Adipocyte (in vitro differentiated cells): ENCODE data around the gene RBM34.

ENCODE experiments used
- DNase-seq: peaks from one replicate; pipeline ENCODE4 v3.0.0-alpha.2; 2015; ENCODE audit warnings: low read depth
- H3K27me3 ChIP-seq: replicated peaks from 2 replicates; pipeline ENCODE4 v1.7.0; 2013; ENCODE audit warnings: mild to moderate bottlenecking, low read length, moderate library complexity; ENCODE audit not compliant: control insufficient read depth, insufficient read depth
- H3K36me3 ChIP-seq: 2 replicates; pipeline ENCODE4 v1.7.0; 2013; ENCODE audit warnings: low read length, mild to moderate bottlenecking, moderate library complexity; ENCODE audit not compliant: control insufficient read depth, insufficient read depth, severe bottlenecking
- H3K4me1 ChIP-seq: 2 replicates; pipeline ENCODE4 v1.7.0; 2013; ENCODE audit warnings: mild to moderate bottlenecking, low read length, moderate library complexity; ENCODE audit not compliant: control insufficient read depth, insufficient read depth
- H3K4me3 ChIP-seq: 2 replicates; pipeline ENCODE4 v1.7.0; 2013; ENCODE audit warnings: mild to moderate bottlenecking, low read length, moderate library complexity
- H3K9ac ChIP-seq: 2 replicates; pipeline ENCODE4 v1.7.0; 2013; ENCODE audit warnings: mild to moderate bottlenecking, low read length, moderate library complexity
- H3K9me3 ChIP-seq: 2 replicates; pipeline ENCODE4 v1.7.0; 2013; ENCODE audit warnings: mild to moderate bottlenecking, low read length, moderate library complexity; ENCODE audit not compliant: control insufficient read depth

RBM34 gene

DNA sequence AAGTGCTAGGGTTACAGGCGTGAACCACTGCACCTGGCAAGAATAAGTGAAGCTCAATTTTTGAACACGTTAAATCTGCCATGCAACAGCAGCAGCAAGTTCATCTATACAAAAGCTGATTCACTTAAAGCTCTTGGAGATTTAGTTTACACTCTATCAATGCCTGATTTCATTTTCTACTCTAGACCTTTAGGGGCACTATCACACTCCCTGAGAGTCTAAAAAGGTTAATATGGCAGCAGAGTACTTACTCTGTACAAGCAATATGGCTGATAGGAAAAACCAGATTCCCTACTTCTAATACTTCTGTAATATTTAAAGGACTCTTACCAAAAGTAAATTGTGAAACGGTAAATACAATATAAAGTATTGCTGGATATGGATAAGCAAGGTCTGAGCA, 4.8 kb downstream of the RBM34 start:
- no peak overlapping the region for H3K9ac ChIP-seq
- H3K36me3 ChIP-seq, result peaks cover 62% of the 10 kb centered on the region
- DNase-seq, result no peak

DNA sequence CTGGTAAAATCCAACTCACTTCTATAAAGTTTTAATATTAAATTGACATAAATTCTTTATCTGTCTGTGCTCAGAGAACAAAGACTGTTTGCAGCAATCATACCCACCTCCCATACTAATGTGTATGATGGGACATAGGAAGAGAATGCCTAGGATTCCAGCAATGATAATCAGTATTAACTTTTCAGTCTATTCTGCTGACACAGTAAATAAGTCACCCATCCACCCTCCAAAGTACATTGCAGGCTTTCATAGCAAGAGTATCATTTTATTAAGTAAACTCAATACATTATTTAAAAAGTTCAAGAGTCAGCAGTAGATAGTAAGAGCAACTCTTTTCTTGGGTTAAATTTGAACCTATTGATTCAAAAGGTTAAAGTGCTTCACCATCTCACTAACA, 8.8 kb downstream of the RBM34 start:
- peaks cover 84% of the 10 kb centered on the region for H3K36me3 ChIP-seq

More for the DNA sequence above, 4.8 kb downstream of the RBM34 start:
- Histone ChIP-seq H3K27me3 (no peaks in the 10 kb centered on the region), H3K9me3 (no peaks in the 10 kb centered on the region), H3K4me3 (no peak overlapping the region), H3K4me1 (peaks cover 22% of the 10 kb centered on the region)

DNA sequence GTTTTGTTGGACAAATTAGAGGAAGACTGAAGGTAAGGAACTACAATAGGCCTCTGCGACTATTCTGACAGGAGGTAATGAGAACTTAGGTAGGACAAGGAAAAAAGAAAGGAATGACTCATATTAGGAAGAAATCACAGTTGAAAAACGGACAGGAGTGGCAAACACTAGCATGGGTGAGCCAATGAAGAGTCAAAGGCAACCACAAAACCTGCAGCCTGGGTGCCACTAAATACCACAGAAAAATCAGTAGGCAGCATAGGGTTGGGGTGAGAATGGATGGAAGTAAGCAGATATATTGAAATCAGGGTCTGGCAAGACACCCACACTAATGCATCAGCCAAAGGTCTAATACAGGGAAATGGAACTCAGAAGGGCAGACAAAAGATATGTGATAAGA, 10.0 kb downstream of the RBM34 start:
- no peak overlapping the region for H3K9ac ChIP-seq
- H3K4me3 ChIP-seq, result no peak overlapping the region
- H3K9me3 ChIP-seq, result no peaks in the 10 kb centered on the region
- peaks cover 8% of the 10 kb centered on the region for H3K4me1 ChIP-seq
- DNase-seq, result no peak
- H3K36me3 ChIP-seq, result peaks cover 84% of the 10 kb centered on the region
- no peaks in the 10 kb centered on the region for H3K27me3 ChIP-seq

More for the DNA sequence above, 8.8 kb downstream of the RBM34 start:
- Histone ChIP-seq H3K27me3 (no peaks in the 10 kb centered on the region), H3K4me1 (peaks cover 8% of the 10 kb centered on the region), H3K4me3 (no peak overlapping the region), H3K9ac (no peak overlapping the region), H3K9me3 (no peaks in the 10 kb centered on the region)
- DNase-seq, result no peak

GRCh38 chr1:235149824-235150223, 11.2 kb downstream of the RBM34 start:
- H3K27me3 ChIP-seq, result no peaks in the 10 kb centered on the region
- H3K9me3 ChIP-seq, result no peaks in the 10 kb centered on the region
- no peak for DNase-seq
- H3K4me1 ChIP-seq, result peaks cover 3% of the 10 kb centered on the region
- peaks cover 95% of the 10 kb centered on the region for H3K36me3 ChIP-seq
- H3K4me3 ChIP-seq, result no peak overlapping the region
- no peak overlapping the region for H3K9ac ChIP-seq

- Histone ChIP-seq H3K4me1 (no peaks in the 10 kb centered on the region), H3K36me3 (peaks cover 93% of the 10 kb centered on the region), H3K4me3 (no peak overlapping the region), H3K9me3 (no peaks in the 10 kb centered on the region), H3K9ac (no peak overlapping the region), H3K27me3 (no peaks in the 10 kb centered on the region)
- DNase-seq, result no peak
Measured at GRCh38 chr1:235147269-235147668, 13.8 kb downstream of the RBM34 start.

GRCh38 chr1:235145639-235146038, 15.4 kb downstream of the RBM34 start:
- Histone ChIP-seq H3K4me3 (no peak overlapping the region), H3K9me3 (no peaks in the 10 kb centered on the region), H3K9ac (no peak overlapping the region), H3K36me3 (peaks cover 87% of the 10 kb centered on the region), H3K4me1 (no peaks in the 10 kb centered on the region), H3K27me3 (no peaks in the 10 kb centered on the region)
- no peak for DNase-seq

DNA sequence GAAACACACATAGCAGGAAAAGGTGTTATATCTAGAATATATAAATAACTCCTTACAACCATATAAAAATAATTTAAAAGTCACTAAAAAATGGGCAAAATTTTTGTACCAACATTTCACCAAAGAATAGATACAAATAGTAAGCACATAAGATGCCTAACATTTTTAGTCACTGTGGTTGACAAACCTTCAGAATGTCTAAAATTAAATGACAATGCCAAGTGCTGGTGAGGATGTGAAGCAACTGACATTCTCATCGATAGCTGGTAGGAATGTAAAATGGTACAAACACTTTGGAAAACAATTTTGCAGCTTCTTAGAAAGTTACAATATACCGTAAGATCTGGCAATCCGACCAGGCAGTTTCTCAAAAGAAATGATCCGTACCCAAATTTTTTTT, 18.1 kb downstream of the RBM34 start:
- no peaks in the 10 kb centered on the region for H3K9me3 ChIP-seq
- no peak for DNase-seq
- H3K27me3 ChIP-seq, result no peaks in the 10 kb centered on the region
- H3K36me3 ChIP-seq, result peaks cover 83% of the 10 kb centered on the region
- no peak overlapping the region for H3K4me3 ChIP-seq
- no peak overlapping the region for H3K9ac ChIP-seq
- H3K4me1 ChIP-seq, result no peaks in the 10 kb centered on the region

DNA sequence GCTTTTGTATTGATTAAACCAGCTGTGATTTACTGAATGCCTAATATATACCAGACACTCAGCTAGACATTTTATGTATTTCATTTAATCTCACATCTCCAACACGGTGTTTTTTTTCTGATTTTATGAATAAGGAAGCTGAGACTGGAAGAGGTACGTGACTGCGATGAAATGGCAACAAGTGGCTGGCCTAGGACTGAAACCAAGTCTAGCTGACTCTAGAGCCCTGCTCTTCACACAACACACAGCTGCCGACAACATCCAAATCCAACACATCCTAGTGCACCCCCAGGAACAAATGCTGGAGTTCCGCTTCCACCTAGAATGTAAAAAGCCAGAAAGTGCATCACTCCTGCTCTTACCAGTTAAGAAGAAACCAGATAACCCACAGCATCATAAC, 21.7 kb downstream of the RBM34 start:
- no peaks in the 10 kb centered on the region for H3K27me3 ChIP-seq
- no peaks in the 10 kb centered on the region for H3K9me3 ChIP-seq
- H3K4me3 ChIP-seq, result no peak overlapping the region
- peaks cover 81% of the 10 kb centered on the region for H3K36me3 ChIP-seq
- no peak for DNase-seq
- H3K9ac ChIP-seq, result no peak overlapping the region
- H3K4me1 ChIP-seq, result peaks cover 19% of the 10 kb centered on the region

DNA sequence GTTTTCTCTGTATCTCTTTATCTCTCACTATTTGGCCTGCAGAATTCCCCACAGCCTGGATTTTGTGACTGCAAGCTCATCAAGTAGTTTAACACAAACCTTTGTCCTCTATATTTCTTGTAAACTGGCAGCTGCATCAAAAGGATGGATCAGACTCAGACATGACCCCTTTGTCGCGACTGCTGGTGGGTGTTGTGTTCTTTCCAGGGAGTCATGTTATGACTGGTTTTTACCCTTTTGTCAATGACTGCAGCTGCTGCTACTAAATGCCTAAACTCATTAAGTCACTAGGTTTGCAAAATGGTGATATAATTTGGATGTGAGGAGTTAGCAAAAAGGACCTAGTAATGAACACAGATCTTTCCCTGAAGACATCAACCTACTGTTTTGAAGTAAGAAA, 22.2 kb downstream of the RBM34 start:
- Histone ChIP-seq H3K4me3 (no peak overlapping the region), H3K9ac (no peak overlapping the region), H3K4me1 (peaks cover 19% of the 10 kb centered on the region), H3K9me3 (no peaks in the 10 kb centered on the region), H3K36me3 (peaks cover 81% of the 10 kb centered on the region), H3K27me3 (no peaks in the 10 kb centered on the region)
- no peak for DNase-seq

DNA sequence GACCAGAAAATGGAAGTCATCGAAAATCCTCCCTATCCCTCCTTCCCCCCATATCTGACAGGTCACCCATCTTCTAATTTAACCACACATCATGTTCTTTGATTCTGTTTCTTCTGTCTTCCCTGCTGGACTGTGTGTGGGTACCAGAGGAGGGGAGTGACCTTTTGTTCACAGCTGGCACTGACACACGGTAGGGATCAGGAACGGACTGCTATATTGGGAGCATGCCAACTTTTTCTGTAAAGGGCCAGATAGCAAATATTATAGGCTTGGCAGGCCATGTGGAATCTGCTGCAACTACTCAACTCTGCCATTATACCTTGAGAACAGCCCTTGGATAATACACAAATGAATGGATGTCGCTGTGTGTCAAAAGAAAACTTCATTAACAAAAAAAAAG, 24.9 kb downstream of the RBM34 start:
- Histone ChIP-seq H3K36me3 (peaks cover 83% of the 10 kb centered on the region), H3K9me3 (no peaks in the 10 kb centered on the region), H3K4me3 (no peak overlapping the region), H3K9ac (no peak overlapping the region), H3K4me1 (peaks cover 20% of the 10 kb centered on the region), H3K27me3 (no peaks in the 10 kb centered on the region)
- no peak for DNase-seq

DNA sequence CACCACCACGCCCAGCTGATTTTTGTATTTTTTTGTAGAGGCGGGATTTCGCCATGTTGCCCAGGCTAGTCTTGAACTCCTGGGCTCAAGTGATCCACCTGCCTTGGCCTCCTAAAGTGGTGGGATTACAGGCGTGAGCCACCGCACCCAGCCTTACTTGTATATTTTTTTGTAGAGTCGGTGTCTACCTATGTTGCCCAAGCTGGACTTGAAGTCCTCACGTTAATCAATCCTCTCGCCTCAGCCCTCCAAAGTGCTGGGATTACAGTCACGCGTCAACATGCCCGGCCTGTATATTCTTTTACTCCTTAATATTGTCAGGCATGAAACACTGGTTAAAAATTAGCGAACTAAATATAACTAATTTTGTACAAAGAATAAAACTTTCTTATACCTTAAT, 26.9 kb downstream of the RBM34 start:
- Histone ChIP-seq H3K9ac (no peak overlapping the region), H3K9me3 (no peaks in the 10 kb centered on the region), H3K4me1 (peaks cover 26% of the 10 kb centered on the region), H3K36me3 (peaks cover 73% of the 10 kb centered on the region), H3K27me3 (no peaks in the 10 kb centered on the region), H3K4me3 (no peak overlapping the region)
- DNase-seq, result no peak

GRCh38 chr1:235133086-235133485, 28.0 kb downstream of the RBM34 start:
- Histone ChIP-seq H3K27me3 (no peaks in the 10 kb centered on the region), H3K9me3 (no peaks in the 10 kb centered on the region), H3K4me3 (no peak overlapping the region), H3K4me1 (peaks cover 26% of the 10 kb centered on the region), H3K9ac (no peak overlapping the region), H3K36me3 (peaks cover 63% of the 10 kb centered on the region)
- DNase-seq, result no peak
